Endothelial cell of umbilical vein (primary cell): ENCODE results near the gene TRAPPC14. TPM values are rescaled to one million over a fixed set of nuclear protein-coding genes. Genes with fewer than 3 reads are reported as not detected.

Experiments
- BruUV-seq: library from RNA; stranded (reverse); fragments of 400-500 nt; replicated peaks from 2 replicates; lab custom pipeline; 2021; lab: Mats Ljungman, UMichigan
- CTCF ChIA-PET: fragments of 300-600, 350-600 bp; sonication (Branson Sonifier 250); formaldehyde crosslinking; loops from one replicate; lab custom pipeline; 2021; ENCODE audit warnings: antibody characterized with exemption, inconsistent platforms; lab: Charles Lee
- POLR2A ChIA-PET: fragments of 300-600, 350-600 bp; sonication (Branson Sonifier 250); formaldehyde crosslinking; loops from one replicate; lab custom pipeline; 2021; ENCODE audit warnings: antibody characterized with exemption, inconsistent platforms; lab: Charles Lee
- DNase-seq: peaks from one replicate; pipeline ENCODE4 v3.0.0-alpha.2; 2011; ENCODE audit warnings: low read depth, low spot score
- FAIRE-seq: peaks from 2 replicates; lab custom pipeline; 2011; peaks lifted over from hg19 to GRCh38; lab: Jason Lieb, UNC
- H2AFZ ChIP-seq: 2 replicates; pipeline ENCODE4 v1.6.0; 2012; ENCODE audit warnings: low read depth, low read length, control low read depth, inconsistent platforms
- H3K27ac ChIP-seq: 2 replicates; pipeline ENCODE4 v1.5.1; 2011; ENCODE audit warnings: low read depth, mild to moderate bottlenecking, control low read depth, low read length, moderate library complexity; ENCODE audit not compliant: insufficient read depth
- H3K27me3 ChIP-seq, 2 experiments: 2 replicates each; pipeline versions ENCODE4 v1.6.0 to v1.6.1; 2011; ENCODE audit warnings: low read length in 2 of 2, mixed read lengths in 1 of 2; ENCODE audit not compliant: control insufficient read depth in 2 of 2, insufficient read depth in 2 of 2
- H3K36me3 ChIP-seq, 2 experiments: 2 replicates in 1 of 2; 3 replicates in 1 of 2; pipeline ENCODE4 v1.5.1; 2011; ENCODE audit warnings: low read length in 2 of 2, mild to moderate bottlenecking in 1 of 2, moderate library complexity in 1 of 2; ENCODE audit not compliant: control insufficient read depth in 2 of 2, insufficient read depth in 2 of 2; ENCODE audit errors: extremely low read depth in 1 of 2
- H3K4me1 ChIP-seq: 3 replicates; pipeline ENCODE4 v1.5.1; 2011; ENCODE audit warnings: mild to moderate bottlenecking, low read length; ENCODE audit not compliant: control insufficient read depth, insufficient read depth; ENCODE audit errors: extremely low read depth
- H3K4me2 ChIP-seq: 2 replicates; pipeline ENCODE4 v1.6.1; 2011; ENCODE audit warnings: low read length, control low read depth, mixed read lengths; ENCODE audit not compliant: insufficient read depth
- H3K4me3 ChIP-seq, 3 experiments: fragments of 200-600 bp in 1 of 3; sonication (generic), shearing (Covaris generic) in 1 of 3; replicated peaks in 1 of 3; 2 replicates each; pipeline ENCODE4 v1.5.1; 2011 to 2016; ENCODE audit warnings: control low read depth in 3 of 3, low read length in 3 of 3, mild to moderate bottlenecking in 2 of 3, inconsistent platforms in 1 of 3, low read depth in 1 of 3, moderate library complexity in 1 of 3; ENCODE audit not compliant: insufficient read depth in 1 of 3
- H3K79me2 ChIP-seq: 2 replicates; pipeline ENCODE4 v1.6.0; 2012; ENCODE audit warnings: low read length, inconsistent platforms; ENCODE audit not compliant: control insufficient read depth, insufficient read depth
- H3K9ac ChIP-seq: replicated peaks from 2 replicates; pipeline ENCODE3; 2011; ENCODE audit warnings: low read length, control low read depth; ENCODE audit not compliant: insufficient read depth; ENCODE audit errors: extremely low read depth
- H3K9me1 ChIP-seq: replicated peaks from 3 replicates; pipeline ENCODE4 v1.6.0; 2011; ENCODE audit warnings: mild to moderate bottlenecking, low read length; ENCODE audit not compliant: control insufficient read depth, insufficient read depth; ENCODE audit errors: extremely low read depth
- H3K9me3 ChIP-seq: replicated peaks from 2 replicates; pipeline ENCODE4 v1.5.1; 2012; ENCODE audit warnings: low read length, inconsistent platforms; ENCODE audit not compliant: control insufficient read depth, insufficient read depth
- H4K20me1 ChIP-seq: replicated peaks from 2 replicates; pipeline ENCODE3; 2011; ENCODE audit warnings: mild to moderate bottlenecking, low read length; ENCODE audit not compliant: control insufficient read depth, insufficient read depth; ENCODE audit errors: extremely low read depth
- EZH2 ChIP-seq: IDR thresholded peaks from 2 replicates; pipeline ENCODE4 v1.6.1; 2012; ENCODE audit warnings: borderline replicate concordance, low read depth, mild to moderate bottlenecking, moderate library complexity, low read length, inconsistent platforms; ENCODE audit not compliant: severe bottlenecking
- GATA2 ChIP-seq: IDR thresholded peaks from 2 replicates; pipeline ENCODE4 v1.7.0; 2011; ENCODE audit warnings: low read depth, mild to moderate bottlenecking, moderate library complexity, mixed read lengths, low read length; ENCODE audit not compliant: insufficient read length, insufficient read depth
- JUN ChIP-seq: IDR thresholded peaks from 2 replicates; pipeline ENCODE4 v1.6.1; 2011; ENCODE audit warnings: borderline replicate concordance, low read depth; ENCODE audit not compliant: insufficient read length, insufficient read depth
- MYC ChIP-seq: IDR thresholded peaks from one replicate; pipeline ENCODE4 v1.6.1; 2011; ENCODE audit warnings: mild to moderate bottlenecking, low read depth, low read length
- POLR2A ChIP-seq: IDR thresholded peaks from 2 replicates; pipeline ENCODE4 v1.6.1; 2012; ENCODE audit warnings: low read depth, mild to moderate bottlenecking, control low read depth, low read length
- dilution Hi-C: fragments of 300-500 bp; cut with MboI; formaldehyde crosslinking; loops from one replicate; pipeline ENCODE4 v1.15.0; 2019; ENCODE audit warnings: low sequenced_read_pairs; ENCODE audit not compliant: extremely low pct_ligation_motif_present
- intact Hi-C: fragments of 100-400 bp; cut with micrococcal nuclease; formaldehyde crosslinking; loops from one replicate; pipeline ENCODE4 v1.10.0; 2022
- polyA plus RNA-seq, 4 experiments: library from polyadenylated mRNA; depleted of rRNA in 3 of 4; stranded (reverse) in 3 of 4; unstranded in 1 of 4; fragments of >200 nt; gene quantifications; 2 replicates each; pipeline versions ENCODE4 v1.2.1 to v1.2.3, GENCODE V29; 2011 to 2012; ENCODE audit warnings: missing spikeins in 1 of 4
- total RNA-seq: library from RNA; stranded (reverse); gene quantifications from 2 replicates; pipeline ENCODE4 v1.2.3, GENCODE V29; 2021

TRAPPC14 gene
- total and polyA plus RNA-seq, 2 donors (not counting 3 experiments of a cell fraction or from before 2014, with no cell fraction given) = 13.3 to 23.0 TPM

DNA sequence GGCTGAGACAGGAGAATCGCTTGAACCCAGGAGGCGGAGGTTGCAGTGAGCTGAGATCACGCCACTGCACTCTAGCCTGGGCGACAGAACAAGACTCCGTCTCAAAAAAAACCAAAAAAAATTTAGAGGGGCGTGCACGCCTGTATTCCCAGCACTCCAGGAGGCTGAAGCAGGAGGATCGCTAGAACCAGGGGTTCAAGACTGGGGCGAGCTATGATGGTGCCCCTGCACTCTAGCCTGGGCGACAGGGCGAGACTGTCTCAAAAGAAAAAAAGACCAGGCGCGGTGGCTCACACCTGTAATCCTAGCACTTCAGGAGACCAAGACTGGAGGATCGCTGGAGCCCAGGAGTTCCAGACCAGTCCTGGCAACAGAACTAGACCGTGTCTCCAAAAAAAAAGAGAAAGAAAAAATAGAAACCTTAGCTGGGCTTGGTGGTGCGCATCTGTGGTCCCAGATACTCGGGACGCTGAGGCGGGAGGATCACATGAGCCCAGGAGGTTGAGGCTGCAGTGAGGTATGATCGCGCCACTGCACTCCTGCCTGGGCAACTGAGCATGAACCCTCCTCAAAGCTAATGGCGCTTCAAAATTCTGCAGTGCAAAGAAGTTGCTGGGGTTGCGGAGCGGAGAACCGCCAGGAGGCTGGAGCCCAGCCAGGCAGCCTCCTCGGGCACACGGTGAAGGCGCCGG is 32.1 kb downstream of the TRAPPC14 start:
- peak overlapping the region; percentile 94 for H3K27ac ChIP-seq
- H3K27me3 ChIP-seq = no peaks in the 10 kb centered on the region
- no peaks in the 10 kb centered on the region for H4K20me1 ChIP-seq
- H3K4me2 ChIP-seq = peak overlapping the region; percentile 89
- H3K9ac ChIP-seq = peak overlapping the region; percentile 99
- dilution Hi-C loops = no loop called here
- BruUV-seq = TSS peak; percentile 73
- DNase-seq (no peak), FAIRE-seq (no peak)
- peak overlapping the region; percentile 96 for H2AFZ ChIP-seq
- intact Hi-C loops = loop anchor here (2.0 to 5.0 kb wide), 2 partner anchors 40 to 134 kb away; no protein-coding TSS in a partner anchor
- ChIA-PET CTCF (interaction anchor here (0.9 to 1.3 kb wide), 4 partner anchors 25 to 135 kb away, joined by 3 to 6 read pairs (median 4); partner anchors contain the start of genes AP4M1 and MCM7), POLR2A (interaction anchor here (0.7 kb wide), 1 partner anchor 303 kb away, joined by 3 read pairs; the partner anchor contains the start of gene MEPCE)
- H3K36me3 ChIP-seq = peaks cover 0 to 2% of the 10 kb centered on the region in 2 experiments
- H3K4me3 ChIP-seq = peak overlapping the region; percentile 86 to 96 (median 93)
- TF ChIP-seq EZH2 (no peak), GATA2 (no peak)
- no peaks in the 10 kb centered on the region for H3K9me1 ChIP-seq
- H3K9me3 ChIP-seq = no peaks in the 10 kb centered on the region
- H3K79me2 ChIP-seq = no peaks in the 10 kb centered on the region
- H3K4me1 ChIP-seq = peaks cover 11% of the 10 kb centered on the region

- TF ChIP-seq MYC (no peak), POLR2A (no peak), EZH2 (no peak), GATA2 (no peak), JUN (no peak)
- no peaks in the 10 kb centered on the region for H4K20me1 ChIP-seq
- BruUV-seq = no TSS peak
- ChIA-PET CTCF (interaction anchor here (1.1 kb wide), 1 partner anchor 131 kb away, joined by 3 read pairs; no protein-coding TSS in a partner anchor), POLR2A (no interaction called here)
- no peak for FAIRE-seq
- no peak overlapping the region for H3K4me3 ChIP-seq
- H3K36me3 ChIP-seq = peaks cover 0 to 2% of the 10 kb centered on the region in 2 experiments
- no peak overlapping the region for H3K4me2 ChIP-seq
- dilution Hi-C loops (no loop called here), intact Hi-C loops (loop anchor here (5.0 kb wide), 1 partner anchor 132 kb away; no protein-coding TSS in a partner anchor)
- H2AFZ ChIP-seq = no peak overlapping the region
- peaks cover 2% of the 10 kb centered on the region for H3K79me2 ChIP-seq
- H3K9me3 ChIP-seq = no peaks in the 10 kb centered on the region
- H3K27ac ChIP-seq = no peak overlapping the region
- DNase-seq = no peak
- H3K4me1 ChIP-seq = peaks cover 18% of the 10 kb centered on the region
- H3K9me1 ChIP-seq = no peaks in the 10 kb centered on the region
- H3K27me3 ChIP-seq = no peaks in the 10 kb centered on the region
- H3K9ac ChIP-seq = no peak overlapping the region
Observed at GRCh38 chr7:100124301-100125230, 34.0 kb downstream of the TRAPPC14 start.
